SK-N-SH treated with all-trans-retinoic acid at 6 μM for 48 hours (cell line): ENCODE data around the gene NPBWR2.

ENCODE experiments used
- CSRNP3 ChIP-seq: fragments of 250-450 bp; sonication (Bioruptor Pico); IDR thresholded peaks from 2 replicates; pipeline ENCODE4 v1.5.1; 2021; ENCODE audit warnings: mild to moderate bottlenecking, moderate library complexity
- RARB ChIP-seq: fragments of 250-450 bp; sonication (Bioruptor Pico); IDR thresholded peaks from 2 replicates; pipeline ENCODE4 v1.8.0; 2021; ENCODE audit warnings: mild to moderate bottlenecking, moderate library complexity
- ZFP3 ChIP-seq: fragments of 250-450 bp; sonication (Bioruptor Pico); IDR thresholded peaks from 2 replicates; pipeline ENCODE4 v1.5.0; 2020; ENCODE audit warnings: mild to moderate bottlenecking, moderate library complexity
- ZNF8 ChIP-seq: fragments of 450-650 bp; formaldehyde crosslinking; IDR thresholded peaks from 2 replicates; pipeline ENCODE4 v1.5.0; 2020; ENCODE audit warnings: mild to moderate bottlenecking, moderate library complexity

GRCh38 chr20:64146936-64147477 lies 39.6 kb upstream of the NPBWR2 start:
- no peak for TF ChIP-seq ZNF8 (CRISPR knock-in tag)
- TF ChIP-seq RARB (CRISPR knock-in tag) = no peak
- TF ChIP-seq ZFP3 (CRISPR knock-in tag) = no peak
- TF ChIP-seq CSRNP3 (CRISPR knock-in tag) = no peak
